Upper lobe of left lung (tissue), 4 donors: Measurements from ENCODE around the gene DYNLT2.

ENCODE experiments used
- CTCF ChIP-seq, 6 experiments: fragments of 450-650 bp in 4 of 6; fragments of 200-600 bp in 2 of 6; sonication (generic) in 2 of 6; IDR thresholded peaks; one replicate each; pipeline ENCODE4 v1.5.1; 2016 to 2019; ENCODE audit warnings: antibody characterized with exemption in 6 of 6
- EP300 ChIP-seq, 4 donors: sonication (generic); formaldehyde crosslinking; IDR thresholded peaks; one replicate each; pipeline ENCODE4 v1.5.1; 2017; ENCODE audit warnings: antibody characterized with exemption in 4 of 4, control low read depth in 2 of 4
- POLR2A ChIP-seq, 4 donors: fragments of 450-650 bp; IDR thresholded peaks; one replicate each; pipeline ENCODE4 v1.5.1; 2016 to 2017; ENCODE audit warnings: antibody characterized with exemption in 4 of 4, mild to moderate bottlenecking in 2 of 4
- POLR2AphosphoS5 ChIP-seq, 2 donors: sonication (generic); formaldehyde crosslinking; IDR thresholded peaks; one replicate each; pipeline ENCODE4 v1.5.1; 2017; ENCODE audit warnings: antibody characterized with exemption in 2 of 2

- no peak for TF ChIP-seq CTCF (IDR thresholded peaks at IDR 0.05)
- TF ChIP-seq POLR2A (IDR thresholded peaks at IDR 0.05): no peak
- TF ChIP-seq EP300 (IDR thresholded peaks at IDR 0.05): no peak
- TF ChIP-seq POLR2AphosphoS5 (IDR thresholded peaks at IDR 0.05): no peak
Observed at GRCh38 chr6:169741344-169741743, 10.0 kb downstream of the DYNLT2 start.
